Cardiac fibroblast (primary cell): ENCODE data around the gene DYNC1I1.

Experiments
- DNase-seq, 2 donors: peaks; one replicate each; pipeline versions ENCODE4 v3.0.0 to v3.0.0-alpha.2; 2010; ENCODE audit warnings: low read depth in 2 of 2
- H3K4me3 ChIP-seq, 2 donors: replicated peaks in 1 of 2; 1 replicate in 1 of 2; 2 replicates in 1 of 2; pipeline ENCODE4 v1.5.1; 2011; ENCODE audit warnings: low read depth in 2 of 2, low read length in 2 of 2, mild to moderate bottlenecking in 2 of 2, moderate library complexity in 1 of 2
- TF ChIP-seq, protein P1 (sequence below): IDR thresholded peaks from one replicate; pipeline ENCODE4 v1.5.1; 2011; ENCODE audit warnings: low read depth, mild to moderate bottlenecking, low read length, inconsistent platforms

The DYNC1I1 gene

DNA sequence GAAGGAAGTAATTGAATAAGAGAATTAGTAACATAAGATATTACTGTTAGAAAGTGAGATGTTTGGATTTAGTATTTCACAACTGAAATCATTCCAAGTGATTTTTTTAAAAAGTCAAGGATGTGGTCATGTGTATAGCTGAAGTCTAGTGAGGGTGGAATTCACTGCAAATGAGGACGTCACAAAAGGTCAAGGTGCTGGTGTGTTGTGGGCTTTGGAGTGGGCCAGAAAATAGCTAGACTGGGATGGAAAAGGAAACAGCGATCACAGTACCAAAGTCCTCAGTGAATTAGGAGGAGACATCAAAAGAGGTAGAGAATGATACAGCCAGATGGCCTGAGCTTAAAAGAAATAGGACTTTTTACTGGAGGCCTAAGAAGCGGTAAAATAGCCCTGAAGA, 272.8 kb downstream of the DYNC1I1 start:
- no peak overlapping the region for H3K4me3 ChIP-seq
- TF ChIP-seq, protein P1, sequence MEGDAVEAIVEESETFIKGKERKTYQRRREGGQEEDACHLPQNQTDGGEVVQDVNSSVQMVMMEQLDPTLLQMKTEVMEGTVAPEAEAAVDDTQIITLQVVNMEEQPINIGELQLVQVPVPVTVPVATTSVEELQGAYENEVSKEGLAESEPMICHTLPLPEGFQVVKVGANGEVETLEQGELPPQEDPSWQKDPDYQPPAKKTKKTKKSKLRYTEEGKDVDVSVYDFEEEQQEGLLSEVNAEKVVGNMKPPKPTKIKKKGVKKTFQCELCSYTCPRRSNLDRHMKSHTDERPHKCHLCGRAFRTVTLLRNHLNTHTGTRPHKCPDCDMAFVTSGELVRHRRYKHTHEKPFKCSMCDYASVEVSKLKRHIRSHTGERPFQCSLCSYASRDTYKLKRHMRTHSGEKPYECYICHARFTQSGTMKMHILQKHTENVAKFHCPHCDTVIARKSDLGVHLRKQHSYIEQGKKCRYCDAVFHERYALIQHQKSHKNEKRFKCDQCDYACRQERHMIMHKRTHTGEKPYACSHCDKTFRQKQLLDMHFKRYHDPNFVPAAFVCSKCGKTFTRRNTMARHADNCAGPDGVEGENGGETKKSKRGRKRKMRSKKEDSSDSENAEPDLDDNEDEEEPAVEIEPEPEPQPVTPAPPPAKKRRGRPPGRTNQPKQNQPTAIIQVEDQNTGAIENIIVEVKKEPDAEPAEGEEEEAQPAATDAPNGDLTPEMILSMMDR = no peak
- DNase-seq = no peak

DNA sequence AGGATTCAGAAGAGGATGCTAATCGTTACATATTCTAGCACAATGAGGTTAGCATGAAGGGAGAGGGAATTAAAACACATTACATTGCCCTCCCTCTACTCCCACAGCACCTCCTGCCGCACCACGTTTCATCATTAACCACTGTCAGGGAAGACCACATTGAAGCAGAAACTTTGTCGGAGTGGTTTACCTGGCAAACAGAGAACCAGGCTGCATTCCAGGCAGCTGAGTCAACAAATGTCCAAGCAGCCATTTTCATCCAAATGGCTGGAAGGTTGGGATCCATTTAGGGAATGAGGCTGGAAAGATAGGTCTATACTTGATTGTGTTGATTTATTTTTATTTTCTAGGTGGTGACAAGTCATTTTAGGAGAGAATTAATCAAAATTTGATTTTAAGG, 273.6 kb downstream of the DYNC1I1 start:
- H3K4me3 ChIP-seq = no peak overlapping the region
- TF ChIP-seq, protein P1 = no peak
- no peak for DNase-seq

DNA sequence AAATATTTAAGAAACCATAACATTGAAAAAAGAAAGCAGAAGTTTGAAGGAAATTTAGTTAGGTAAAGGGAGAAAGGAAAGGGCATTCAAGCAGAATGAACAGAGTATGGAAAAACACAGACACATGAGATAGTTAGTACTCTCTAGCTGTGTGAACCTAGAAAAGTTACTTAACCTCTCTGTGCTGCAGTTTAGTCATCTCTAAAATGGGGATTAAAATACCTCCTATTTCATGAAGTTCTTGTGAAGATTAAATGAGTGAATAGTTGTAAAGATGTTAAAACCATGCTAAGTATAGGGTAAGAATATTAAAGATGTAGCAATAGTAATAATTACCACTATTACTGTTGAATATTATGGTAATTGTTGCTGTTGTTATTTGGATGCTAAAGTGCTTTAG, 279.9 kb downstream of the DYNC1I1 start:
- TF ChIP-seq, protein P1 = no peak

DNA sequence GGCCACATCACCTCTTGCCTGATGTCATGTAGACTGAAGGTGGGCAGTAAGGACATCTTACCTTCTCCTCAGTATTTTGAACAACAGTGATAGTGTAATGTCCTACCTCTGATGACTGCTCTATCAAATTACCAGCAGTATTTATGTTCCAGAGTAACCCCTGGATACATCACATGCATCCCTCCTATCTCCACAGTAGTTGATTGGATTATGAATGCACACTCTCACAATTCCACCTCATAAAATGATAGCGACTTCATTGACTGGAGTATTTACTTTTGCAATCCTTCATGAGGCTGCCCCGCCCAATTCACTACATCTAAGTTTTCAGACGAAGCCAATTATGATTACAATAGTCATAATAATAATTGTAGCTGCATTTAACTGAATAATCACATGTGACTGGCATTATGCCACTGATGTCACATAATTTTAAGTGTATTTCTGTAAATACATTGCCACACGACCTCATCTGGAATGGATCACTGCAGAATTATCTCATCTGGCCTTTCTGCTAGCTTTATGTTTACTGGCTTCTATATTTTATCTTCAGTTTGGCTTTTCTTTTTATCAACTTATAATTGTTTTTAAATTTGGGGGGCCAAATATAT, 280.6 kb downstream of the DYNC1I1 start:
- TF ChIP-seq, protein P1 = no peak
- DNase-seq = no peak
- no peak overlapping the region for H3K4me3 ChIP-seq

More for the DNA sequence above, 279.9 kb downstream of the DYNC1I1 start:
- DNase-seq = no peak
- no peak overlapping the region for H3K4me3 ChIP-seq

DNA sequence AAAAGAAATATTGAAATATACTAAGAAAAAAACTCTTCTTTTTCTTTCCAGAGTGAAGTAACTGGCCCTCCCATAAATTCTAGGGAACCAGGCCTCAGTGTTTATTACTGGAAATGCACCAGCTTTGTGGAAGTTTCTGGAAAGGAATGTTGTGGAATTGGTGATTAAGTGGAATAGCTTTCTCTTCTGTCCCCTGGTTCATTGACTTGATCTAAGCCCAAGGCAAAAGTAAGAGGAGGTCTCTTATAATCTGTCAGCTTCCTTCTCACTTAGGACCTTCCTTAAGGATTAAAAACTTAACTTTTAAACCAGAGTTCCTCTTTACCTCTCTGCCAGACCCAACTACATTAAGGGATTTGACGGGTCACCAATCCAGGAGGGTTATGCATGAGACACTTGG, 283.4 kb downstream of the DYNC1I1 start:
- no peak for DNase-seq
- H3K4me3 ChIP-seq = no peak overlapping the region
- TF ChIP-seq, protein P1 = no peak

DNA sequence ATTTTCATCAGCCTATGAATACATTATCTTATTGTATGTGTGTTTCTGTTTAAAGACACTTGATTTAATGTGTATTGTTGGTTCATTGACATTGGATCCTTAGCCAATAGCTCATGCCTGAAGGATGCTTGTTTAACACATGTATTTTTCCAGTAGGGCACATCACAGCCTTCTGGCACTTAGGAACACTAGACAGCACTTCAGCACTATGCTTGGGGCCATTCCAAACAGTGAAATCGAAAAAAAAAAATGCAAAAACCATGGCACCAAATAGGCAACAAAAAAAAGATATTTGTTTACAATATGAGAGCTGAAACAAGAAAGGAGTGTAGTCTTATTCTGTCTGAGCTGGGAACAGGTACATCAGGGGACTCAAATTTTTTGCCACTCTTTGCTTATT, 286.7 kb downstream of the DYNC1I1 start:
- TF ChIP-seq, protein P1 = no peak
- no peak for DNase-seq

DNA sequence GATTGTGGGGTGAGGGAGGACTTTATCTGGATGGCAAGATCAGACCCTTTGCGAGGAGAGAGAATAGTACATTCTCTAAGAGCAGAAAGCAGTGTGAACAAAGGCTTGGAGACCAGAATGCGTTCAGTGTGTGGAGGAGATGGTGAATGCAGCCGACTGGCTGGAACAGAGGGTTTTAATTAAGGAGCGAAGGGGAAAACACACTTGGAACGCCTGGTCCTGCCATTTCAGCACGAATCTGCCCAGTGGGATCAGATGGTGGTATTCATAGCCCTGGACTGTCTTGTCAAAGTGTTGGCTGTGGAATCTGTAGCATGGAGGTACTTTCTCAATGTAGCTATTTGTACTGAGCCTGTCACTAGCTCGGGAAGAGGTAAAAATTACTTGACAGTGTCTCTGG, 288.7 kb downstream of the DYNC1I1 start:
- H3K4me3 ChIP-seq = no peak overlapping the region
- no peak for DNase-seq
- TF ChIP-seq, protein P1 = no peak

More for the DNA sequence above, 286.7 kb downstream of the DYNC1I1 start:
- no peak overlapping the region for H3K4me3 ChIP-seq
